ENCODE data around the gene TXK. TPM values are rescaled to one million over a fixed set of nuclear protein-coding genes. Genes with fewer than 3 reads are reported as not detected.

TXK gene
- total and polyA plus RNA-seq, 2 of the 13 experiments (the other 11 are each of a cell fraction or from before 2014, with no cell fraction given): not detected

DNA sequence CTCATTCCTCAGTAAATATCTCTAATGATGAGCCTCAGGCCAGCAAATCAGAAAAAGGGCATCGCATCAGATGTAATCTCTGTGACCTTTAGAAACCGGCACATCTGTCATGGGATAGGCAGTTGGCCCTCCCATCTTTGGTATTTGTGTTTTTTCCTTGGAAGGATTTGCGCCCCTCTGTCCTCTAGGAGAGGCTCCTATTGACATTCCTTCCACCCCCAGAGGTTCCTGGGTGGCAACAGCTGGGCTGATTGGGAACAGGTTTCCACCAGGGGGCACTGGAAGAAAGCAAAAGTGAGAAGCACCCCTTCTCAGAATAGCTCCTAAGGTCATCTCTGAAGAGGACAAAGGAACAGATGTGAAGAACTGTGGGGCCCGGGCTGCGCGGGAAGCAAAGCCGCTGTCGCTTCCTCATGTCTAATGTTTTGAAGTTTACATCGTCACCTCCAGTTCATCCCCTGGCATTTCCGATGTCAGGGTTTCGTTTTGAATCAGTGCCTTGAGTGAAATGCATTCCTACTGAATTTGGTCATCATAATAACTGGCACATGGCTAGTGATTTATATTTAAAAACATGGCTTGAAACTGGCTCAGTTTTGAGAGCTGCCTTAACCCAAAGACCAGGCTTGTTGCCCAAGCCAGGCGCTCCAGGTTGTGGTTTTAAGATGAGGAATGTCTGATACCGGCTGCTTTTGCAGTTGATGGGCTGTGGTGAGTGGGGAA is 6.2 kb downstream of the TXK start:
- in situ Hi-C loops (cut with HindIII; ENCODE audit: extremely low pct_ligation_motif_present, low pct_unique_long_range_greater_than_20kb) (no loop called here), intact Hi-C loops (cut with micrococcal nuclease; ENCODE audit: unreplicated experiment) (loop anchor here (1.0 to 2.0 kb wide), 4 partner anchors 13 to 422 kb away; no protein-coding TSS in a partner anchor)
- TF ChIP-seq, protein P1, sequence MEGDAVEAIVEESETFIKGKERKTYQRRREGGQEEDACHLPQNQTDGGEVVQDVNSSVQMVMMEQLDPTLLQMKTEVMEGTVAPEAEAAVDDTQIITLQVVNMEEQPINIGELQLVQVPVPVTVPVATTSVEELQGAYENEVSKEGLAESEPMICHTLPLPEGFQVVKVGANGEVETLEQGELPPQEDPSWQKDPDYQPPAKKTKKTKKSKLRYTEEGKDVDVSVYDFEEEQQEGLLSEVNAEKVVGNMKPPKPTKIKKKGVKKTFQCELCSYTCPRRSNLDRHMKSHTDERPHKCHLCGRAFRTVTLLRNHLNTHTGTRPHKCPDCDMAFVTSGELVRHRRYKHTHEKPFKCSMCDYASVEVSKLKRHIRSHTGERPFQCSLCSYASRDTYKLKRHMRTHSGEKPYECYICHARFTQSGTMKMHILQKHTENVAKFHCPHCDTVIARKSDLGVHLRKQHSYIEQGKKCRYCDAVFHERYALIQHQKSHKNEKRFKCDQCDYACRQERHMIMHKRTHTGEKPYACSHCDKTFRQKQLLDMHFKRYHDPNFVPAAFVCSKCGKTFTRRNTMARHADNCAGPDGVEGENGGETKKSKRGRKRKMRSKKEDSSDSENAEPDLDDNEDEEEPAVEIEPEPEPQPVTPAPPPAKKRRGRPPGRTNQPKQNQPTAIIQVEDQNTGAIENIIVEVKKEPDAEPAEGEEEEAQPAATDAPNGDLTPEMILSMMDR (CRISPR knock-in tag; IDR thresholded peaks at IDR 0.05): peak; percentile 70
- TF ChIP-seq XRCC5 (optimal IDR thresholded peaks at IDR 0.05; ENCODE audit: low read length) (peak; percentile 51), ZNF441 (CRISPR knock-in tag; IDR thresholded peaks at IDR 0.05; ENCODE audit: borderline replicate concordance) (no peak), RAD21 (CRISPR knock-in tag; IDR thresholded peaks at IDR 0.05) (peak; percentile 58), TCF12 (IDR thresholded peaks at IDR 0.05) (no peak), TCF12 (CRISPR knock-in tag; IDR thresholded peaks at IDR 0.05) (no peak), YEATS2 (CRISPR knock-in tag; IDR thresholded peaks at IDR 0.05; ENCODE audit: borderline replicate concordance) (no peak), FOXA1 (IDR thresholded peaks at IDR 0.05) (no peak), FOXA1 (CRISPR knock-in tag; IDR thresholded peaks at IDR 0.05) (0 out of 2 replicates have a peak, but pooled peaks have one; percentile 44), GATA4 (IDR thresholded peaks at IDR 0.05; ENCODE audit: borderline replicate concordance, low read depth) (no peak), SMC3 (IDR thresholded peaks at IDR 0.05; ENCODE audit: low read length) (peak; percentile 65), STAG1 (CRISPR knock-in tag; IDR thresholded peaks at IDR 0.05) (peak; percentile 77)
- TF ChIP-seq, protein P2, sequence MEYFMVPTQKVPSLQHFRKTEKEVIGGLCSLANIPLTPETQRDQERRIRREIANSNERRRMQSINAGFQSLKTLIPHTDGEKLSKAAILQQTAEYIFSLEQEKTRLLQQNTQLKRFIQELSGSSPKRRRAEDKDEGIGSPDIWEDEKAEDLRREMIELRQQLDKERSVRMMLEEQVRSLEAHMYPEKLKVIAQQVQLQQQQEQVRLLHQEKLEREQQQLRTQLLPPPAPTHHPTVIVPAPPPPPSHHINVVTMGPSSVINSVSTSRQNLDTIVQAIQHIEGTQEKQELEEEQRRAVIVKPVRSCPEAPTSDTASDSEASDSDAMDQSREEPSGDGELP (IDR thresholded peaks at IDR 0.05; ENCODE audit: borderline replicate concordance, low read depth): peak; percentile 69; the same call in 1 of the 2 replicates
- CTCF ChIA-PET (ENCODE audit: low intra/inter-chr PET ratio, low total read pairs): interaction anchor here (0.6 to 2.7 kb wide), 4 partner anchors 13 to 835 kb away, joined by 3 to 10 read pairs (median 7); no protein-coding TSS in a partner anchor
- H3K36me3 ChIP-seq (replicated peaks in 1 of 2; ENCODE audit: control insufficient read depth in 1 of 2, insufficient read depth in 2 of 2, low read length in 2 of 2): no peaks in the 10 kb centered on the region
- no peak overlapping the region for H2AFZ ChIP-seq (ENCODE audit: low read length)
- peak; percentile 44 for DNase-seq (ENCODE audit: low spot score)
- peak overlapping the region; percentile 52 for H3K4me2 ChIP-seq (ENCODE audit: low read depth, low read length)
- H3K4me3 ChIP-seq (replicated peaks in 1 of 3; ENCODE audit: insufficient read depth in 1 of 3, low read depth in 2 of 3, low read length in 3 of 3): no peak overlapping the region
- no TSS peak for BruUV-seq (replicated peaks)
- no peaks in the 10 kb centered on the region for H3K27me3 ChIP-seq (ENCODE audit: control insufficient read depth in 1 of 2, insufficient read depth in 2 of 2, low read length in 2 of 2)
- peak; percentile 97 for ATAC-seq
- peak; percentile 60 for FAIRE-seq
- no peaks in the 10 kb centered on the region for H3K79me2 ChIP-seq (ENCODE audit: insufficient read depth, low read length)
- H3K4me1 ChIP-seq (ENCODE audit: insufficient read depth, low read length): no peaks in the 10 kb centered on the region
- 21% methylated on average over 13 of the region's 13 CpGs for WGBS (ENCODE audit: low lambda C conversion rate)
- no peak overlapping the region for H3K27ac ChIP-seq (ENCODE audit: extremely low read length, insufficient read depth, low read length)
- H3K9ac ChIP-seq (ENCODE audit: insufficient read depth, low read depth, low read length): no peak overlapping the region
- H3K9me3 ChIP-seq (ENCODE audit: low read length): no peaks in the 10 kb centered on the region
- no peaks in the 10 kb centered on the region for H4K20me1 ChIP-seq (ENCODE audit: insufficient read depth, low read length)
- POLR2A ChIA-PET: no interaction called here

Measured in HepG2 (cell line).